NB4 (cell line): ENCODE measurements around the gene TMEM35A.

Experiments
- CTCF ChIP-seq: IDR thresholded peaks from one replicate; pipeline ENCODE4 v1.5.1; 2012; ENCODE audit warnings: low read depth, low read length
- MAX ChIP-seq: IDR thresholded peaks from 2 replicates; pipeline ENCODE4 v1.6.1; 2011; ENCODE audit warnings: low read depth, low read length
- POLR2A ChIP-seq: IDR thresholded peaks from 2 replicates; pipeline ENCODE4 v1.6.1; 2011; ENCODE audit warnings: mild to moderate bottlenecking; ENCODE audit not compliant: insufficient read length; ENCODE audit errors: extremely low read depth

GRCh38 chrX:101091817-101092216, 13.1 kb downstream of the TMEM35A start:
- TF ChIP-seq POLR2A: no peak
- TF ChIP-seq CTCF: no peak
- TF ChIP-seq MAX: no peak
